Smooth muscle cell (in vitro differentiated cells): ENCODE measurements around the gene SMIM1. TPM values are rescaled to one million over a fixed set of nuclear protein-coding genes. Genes with fewer than 3 reads are reported as not detected.

ENCODE experiments used
- DNase-seq: peaks from one replicate; lab custom pipeline; 2025; ENCODE audit not compliant: unreplicated experiment; lab: John Stamatoyannopoulos, UW
- H2AFZ ChIP-seq: fragments of 200-600 bp; sonication (generic); 2 replicates; pipeline ENCODE4 v1.6.0; 2016; ENCODE audit warnings: antibody characterized with exemption, low read depth, mild to moderate bottlenecking
- H3F3A ChIP-seq: fragments of 200-600 bp; sonication (generic); 2 replicates; pipeline ENCODE4 v1.6.0; 2017; ENCODE audit warnings: antibody characterized with exemption, low read depth
- H3K27ac ChIP-seq: fragments of 200-600 bp; sonication (generic); 2 replicates; pipeline ENCODE4 v1.5.1; 2016; ENCODE audit warnings: low read depth, mild to moderate bottlenecking
- H3K27me3 ChIP-seq: fragments of 200-600 bp; sonication (generic); 2 replicates; pipeline ENCODE4 v1.6.1; 2016; ENCODE audit warnings: low read depth, mild to moderate bottlenecking
- H3K36me3 ChIP-seq: fragments of 200-600 bp; sonication (generic); 2 replicates; pipeline ENCODE4 v1.5.1; 2016; ENCODE audit warnings: low read depth
- H3K4me1 ChIP-seq: fragments of 200-600 bp; sonication (generic); 2 replicates; pipeline ENCODE4 v1.5.1; 2016; ENCODE audit warnings: low read depth
- H3K4me2 ChIP-seq: fragments of 200-600 bp; sonication (generic); 2 replicates; pipeline ENCODE4 v1.6.0; 2016; ENCODE audit warnings: mild to moderate bottlenecking
- H3K4me3 ChIP-seq: fragments of 200-600 bp; sonication (generic); 2 replicates; pipeline ENCODE4 v1.5.1; 2016; ENCODE audit warnings: mild to moderate bottlenecking
- H3K79me2 ChIP-seq: fragments of 200-600 bp; sonication (generic); 2 replicates; pipeline ENCODE4 v1.6.0; 2016; ENCODE audit warnings: low read depth, mild to moderate bottlenecking
- H3K9ac ChIP-seq: fragments of 200-600 bp; sonication (generic); 2 replicates; pipeline ENCODE4 v1.6.0; 2016; ENCODE audit warnings: low read depth
- H3K9me3 ChIP-seq: fragments of 200-600 bp; sonication (generic); replicated peaks from 2 replicates; pipeline ENCODE4 v1.5.1; 2016; ENCODE audit warnings: low read depth
- H4K20me1 ChIP-seq: fragments of 200-600 bp; sonication (generic); 2 replicates; pipeline ENCODE4 v1.6.0; 2016; ENCODE audit warnings: low read depth
- WGBS: methylation state at CpG from one replicate; pipeline ENCODE4 v1.1.7; 2016; ENCODE audit warnings: low lambda C conversion rate; 5-methylcytosine and 5-hydroxymethylcytosine counted together
- polyA plus RNA-seq: library from polyadenylated mRNA; unstranded; fragments of >200 nt; fragmentation: Nextera tagmentation; extraction: Ambion mirVana; gene quantifications from 2 replicates; pipeline ENCODE4 v1.2.1, GENCODE V29; 2016
- total RNA-seq: library from RNA; depleted of rRNA; stranded (reverse); fragments of >200 nt; gene quantifications from 2 replicates; pipeline ENCODE4 v1.2.3, GENCODE V29; 2014
- TF ChIP-seq, protein P1 (sequence below): fragments of 200-600 bp; sonication (generic); IDR thresholded peaks from 2 replicates; pipeline ENCODE4 v1.5.1; 2017; ENCODE audit warnings: borderline replicate concordance, mild to moderate bottlenecking, antibody characterized with exemption; ENCODE audit not compliant: insufficient read depth, poor library complexity, severe bottlenecking

The SMIM1 gene
- total and polyA plus RNA-seq, 2 experiments from 2014 or later: 1.3 to 14.9 TPM

DNA sequence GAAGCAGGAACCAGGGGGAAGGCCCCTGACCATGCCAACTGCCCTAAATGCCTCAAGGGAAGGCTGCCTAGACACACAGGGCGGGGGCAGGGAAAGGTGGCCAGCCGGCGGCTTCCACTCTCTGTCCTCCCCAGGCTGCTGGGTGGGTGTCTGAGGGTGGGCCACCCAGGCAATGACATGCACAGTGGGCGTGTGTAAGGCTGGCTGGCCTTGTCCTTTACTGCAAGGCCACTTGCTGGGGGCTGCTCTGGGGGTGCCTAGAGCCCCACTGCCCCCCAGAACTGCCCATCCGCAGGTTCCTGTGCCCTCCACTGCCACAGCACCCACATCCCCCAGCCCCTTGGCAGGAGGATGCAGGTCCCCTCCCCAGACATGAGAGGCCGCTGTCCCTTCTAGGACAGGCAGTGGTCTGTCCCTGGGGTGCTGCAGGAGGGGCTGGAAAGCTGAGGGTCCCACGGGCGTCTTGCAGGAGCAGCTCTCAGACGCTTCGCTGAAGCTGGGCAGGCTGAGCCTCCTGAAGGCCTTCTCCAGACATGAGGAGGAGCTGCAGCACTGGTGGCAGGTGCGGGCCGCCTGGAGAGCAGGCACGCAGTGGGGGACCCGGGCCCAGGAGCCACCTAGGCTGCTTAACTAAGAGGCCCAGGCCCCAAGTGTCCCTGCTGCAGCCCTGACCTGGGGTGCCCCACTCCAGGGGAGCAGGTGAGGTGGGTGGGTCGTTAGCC lies 10.2 kb upstream of the SMIM1 start:
- Histone ChIP-seq H3F3A (no peaks in the 10 kb centered on the region), H2AFZ (no peak overlapping the region), H3K27me3 (no peaks in the 10 kb centered on the region), H3K79me2 (no peaks in the 10 kb centered on the region), H3K4me1 (no peaks in the 10 kb centered on the region), H3K4me2 (no peak overlapping the region), H3K4me3 (no peak overlapping the region), H3K27ac (no peak overlapping the region), H3K36me3 (no peaks in the 10 kb centered on the region), H3K9ac (no peak overlapping the region), H3K9me3 (no peaks in the 10 kb centered on the region), H4K20me1 (no peaks in the 10 kb centered on the region)
- TF ChIP-seq, protein P1, sequence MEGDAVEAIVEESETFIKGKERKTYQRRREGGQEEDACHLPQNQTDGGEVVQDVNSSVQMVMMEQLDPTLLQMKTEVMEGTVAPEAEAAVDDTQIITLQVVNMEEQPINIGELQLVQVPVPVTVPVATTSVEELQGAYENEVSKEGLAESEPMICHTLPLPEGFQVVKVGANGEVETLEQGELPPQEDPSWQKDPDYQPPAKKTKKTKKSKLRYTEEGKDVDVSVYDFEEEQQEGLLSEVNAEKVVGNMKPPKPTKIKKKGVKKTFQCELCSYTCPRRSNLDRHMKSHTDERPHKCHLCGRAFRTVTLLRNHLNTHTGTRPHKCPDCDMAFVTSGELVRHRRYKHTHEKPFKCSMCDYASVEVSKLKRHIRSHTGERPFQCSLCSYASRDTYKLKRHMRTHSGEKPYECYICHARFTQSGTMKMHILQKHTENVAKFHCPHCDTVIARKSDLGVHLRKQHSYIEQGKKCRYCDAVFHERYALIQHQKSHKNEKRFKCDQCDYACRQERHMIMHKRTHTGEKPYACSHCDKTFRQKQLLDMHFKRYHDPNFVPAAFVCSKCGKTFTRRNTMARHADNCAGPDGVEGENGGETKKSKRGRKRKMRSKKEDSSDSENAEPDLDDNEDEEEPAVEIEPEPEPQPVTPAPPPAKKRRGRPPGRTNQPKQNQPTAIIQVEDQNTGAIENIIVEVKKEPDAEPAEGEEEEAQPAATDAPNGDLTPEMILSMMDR: no peak
- DNase-seq: no peak
- WGBS: 85% methylated on average over 15 of the region's 15 CpGs

DNA sequence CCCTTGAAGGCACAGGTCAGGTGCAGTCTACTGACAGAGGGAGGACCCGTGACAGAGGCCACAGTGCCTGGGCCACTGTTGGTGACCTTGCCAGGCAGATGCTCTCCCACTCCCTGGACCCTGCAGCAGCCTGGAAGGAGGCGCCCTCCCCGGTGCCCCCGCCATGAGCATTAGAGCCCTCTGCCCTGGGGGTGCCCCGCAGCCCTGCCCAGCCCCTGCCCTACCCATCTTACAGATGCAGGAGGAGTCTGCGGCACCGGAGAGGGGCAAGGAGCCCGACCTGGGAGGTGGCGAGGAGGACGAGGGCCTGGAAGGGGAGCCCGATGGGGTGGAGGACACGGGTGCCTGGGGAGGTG lies 9.7 kb upstream of the SMIM1 start:
- no peaks in the 10 kb centered on the region for H3K9me3 ChIP-seq
- H3K4me1 ChIP-seq: no peaks in the 10 kb centered on the region
- no peaks in the 10 kb centered on the region for H3K79me2 ChIP-seq
- no peak for DNase-seq
- H3K27ac ChIP-seq: no peak overlapping the region
- H3K36me3 ChIP-seq: no peaks in the 10 kb centered on the region
- H3K4me2 ChIP-seq: no peak overlapping the region
- no peaks in the 10 kb centered on the region for H4K20me1 ChIP-seq
- H3K9ac ChIP-seq: no peak overlapping the region
- 87% methylated on average over 12 of the region's 12 CpGs for WGBS
- H2AFZ ChIP-seq: no peak overlapping the region
- no peak overlapping the region for H3K4me3 ChIP-seq
- no peaks in the 10 kb centered on the region for H3K27me3 ChIP-seq
- no peaks in the 10 kb centered on the region for H3F3A ChIP-seq
- TF ChIP-seq, protein P1: no peak

DNA sequence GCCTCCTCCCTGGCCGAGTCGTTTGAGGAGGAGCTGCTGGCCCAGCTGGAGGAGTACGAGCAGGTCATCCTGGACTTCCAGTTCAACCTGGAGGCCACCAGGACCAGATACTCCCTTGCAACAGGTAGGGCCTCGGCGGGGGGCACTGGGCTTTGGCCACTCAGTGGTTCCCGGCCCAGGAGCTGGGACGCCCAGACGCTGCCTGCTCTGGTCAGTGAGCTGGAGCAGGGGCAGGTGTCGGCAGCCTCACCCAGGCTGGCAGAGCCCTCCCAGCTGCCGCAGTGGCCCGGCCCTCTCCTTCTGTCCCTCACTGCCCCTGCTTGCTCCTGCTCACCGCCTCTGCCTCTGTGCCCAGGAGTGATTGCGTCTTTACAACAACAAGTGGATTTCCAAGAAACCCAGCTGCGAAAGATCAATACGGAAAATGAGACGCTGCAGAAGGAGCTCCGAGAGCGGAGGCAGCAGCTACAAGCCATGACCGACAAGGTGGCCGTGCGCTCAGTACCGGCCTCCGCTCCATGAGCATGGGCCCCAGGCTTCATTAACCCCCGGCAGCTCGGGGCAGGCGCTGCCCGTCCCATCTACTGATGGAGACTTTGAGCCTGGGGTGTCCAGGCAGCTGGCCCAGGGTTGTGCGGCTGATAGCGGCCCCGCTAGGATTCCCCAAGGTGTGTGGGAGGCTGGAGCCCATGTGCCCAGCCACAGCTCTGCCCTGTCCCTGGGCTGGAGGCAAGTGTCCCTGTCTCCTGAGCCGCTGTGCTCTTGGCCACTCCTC lies 9.0 kb upstream of the SMIM1 start:
- no peak overlapping the region for H3K9ac ChIP-seq
- H2AFZ ChIP-seq: no peak overlapping the region
- TF ChIP-seq, protein P1: no peak
- no peaks in the 10 kb centered on the region for H3F3A ChIP-seq
- H3K79me2 ChIP-seq: no peaks in the 10 kb centered on the region
- H4K20me1 ChIP-seq: no peaks in the 10 kb centered on the region
- no peak overlapping the region for H3K27ac ChIP-seq
- no peaks in the 10 kb centered on the region for H3K4me1 ChIP-seq
- DNase-seq: no peak
- H3K9me3 ChIP-seq: no peaks in the 10 kb centered on the region
- no peak overlapping the region for H3K4me2 ChIP-seq
- 94% methylated on average over 28 of the region's 31 CpGs for WGBS
- H3K36me3 ChIP-seq: no peaks in the 10 kb centered on the region
- H3K27me3 ChIP-seq: no peaks in the 10 kb centered on the region
- no peak overlapping the region for H3K4me3 ChIP-seq
